HUES6 (cell line): ENCODE results near the gene FRAT2.
"Not testable (repeated sequence)": the region's sequence is repeated elsewhere in the genome, so short reads cannot be mapped to it uniquely, and the experiment has no call there.

ENCODE experiments used
- H3K27ac ChIP-seq: 2 replicates; pipeline ENCODE4 v1.7.0; 2013; ENCODE audit warnings: low read depth, mild to moderate bottlenecking, low read length, inconsistent platforms
- H3K27me3 ChIP-seq: 2 replicates; pipeline ENCODE4 v1.6.1; 2013; ENCODE audit warnings: low read length; ENCODE audit not compliant: control insufficient read depth, insufficient read depth
- H3K36me3 ChIP-seq: 2 replicates; pipeline ENCODE4 v1.6.1; 2013; ENCODE audit warnings: low read length; ENCODE audit not compliant: control insufficient read depth, insufficient read depth
- H3K4me1 ChIP-seq: 2 replicates; pipeline ENCODE4 v1.6.1; 2013; ENCODE audit warnings: low read length; ENCODE audit not compliant: control insufficient read depth, insufficient read depth
- H3K4me3 ChIP-seq: 2 replicates; pipeline ENCODE4 v1.5.1; 2013; ENCODE audit warnings: low read depth, low read length
- H3K9ac ChIP-seq: one replicate; pipeline ENCODE4 v1.6.1; 2013; ENCODE audit warnings: mild to moderate bottlenecking, low read length
- H3K9me3 ChIP-seq: 2 replicates; pipeline ENCODE4 v1.6.1; 2013; ENCODE audit warnings: low read depth, low read length; ENCODE audit not compliant: control insufficient read depth, insufficient read depth

FRAT2 gene

DNA sequence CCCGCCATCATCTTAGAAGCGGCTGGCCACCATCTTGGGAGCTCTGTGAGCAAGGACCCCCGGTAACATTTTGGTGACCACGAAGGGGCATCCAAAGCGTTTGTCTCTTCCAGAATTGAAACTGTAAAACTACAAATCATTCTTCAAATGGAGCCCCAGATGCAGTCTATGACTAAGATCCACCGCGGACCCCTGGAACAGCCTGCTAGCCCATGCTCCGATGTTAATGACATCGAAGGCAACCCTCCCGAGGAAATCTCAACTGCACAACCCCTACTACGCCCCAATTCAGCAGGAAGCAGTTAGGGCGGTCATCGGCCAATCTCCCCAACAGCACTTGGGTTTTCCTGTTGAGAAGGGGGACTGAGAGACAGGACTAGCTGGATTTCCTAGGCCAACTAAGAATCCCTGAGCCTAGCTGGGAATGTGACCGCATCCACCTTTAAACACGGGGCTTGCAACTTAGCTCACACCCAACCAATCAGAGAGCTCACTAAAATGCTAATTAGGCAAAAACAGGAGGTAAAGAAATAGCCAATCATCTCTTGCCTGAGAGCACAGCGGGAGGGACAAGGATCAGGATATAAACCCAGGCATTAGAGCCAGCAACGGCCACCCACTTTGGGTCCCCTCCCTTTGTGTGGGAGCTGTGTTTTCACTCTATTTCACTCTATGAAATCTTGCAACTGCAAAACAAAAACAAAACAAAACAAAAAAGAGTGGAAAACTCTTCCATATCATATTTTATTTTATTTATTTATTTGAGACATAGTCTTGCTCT, 43.8 kb downstream of the FRAT2 start:
- H3K27ac ChIP-seq, H3K36me3 ChIP-seq, H3K9ac ChIP-seq, H3K9me3 ChIP-seq, H3K27me3 ChIP-seq, H3K4me1 ChIP-seq: not testable (repeated sequence)
- peak overlapping the region; percentile 82; the same call in 1 of the 2 replicates for H3K4me3 ChIP-seq

GRCh38 chr10:97290076-97290475, 44.5 kb downstream of the FRAT2 start:
- H3K4me1 ChIP-seq, H3K9me3 ChIP-seq, H3K9ac ChIP-seq, H3K4me3 ChIP-seq, H3K36me3 ChIP-seq, H3K27ac ChIP-seq, H3K27me3 ChIP-seq: not testable (repeated sequence)
